Inflammatory macrophage (primary cell): ENCODE measurements around the gene ZNF407.
"Not testable (repeated sequence)": the region's sequence is repeated elsewhere in the genome, so short reads cannot be mapped to it uniquely, and the experiment has no call there.

ENCODE experiments used
- DNase-seq, 2 donors: peaks; one replicate each; pipeline ENCODE4 v3.0.0-alpha.2; 2020 to 2022

The ZNF407 gene

GRCh38 chr18:75076286-75076685 lies 478.6 kb downstream of the ZNF407 start:
- DNase-seq, result no peak

DNA sequence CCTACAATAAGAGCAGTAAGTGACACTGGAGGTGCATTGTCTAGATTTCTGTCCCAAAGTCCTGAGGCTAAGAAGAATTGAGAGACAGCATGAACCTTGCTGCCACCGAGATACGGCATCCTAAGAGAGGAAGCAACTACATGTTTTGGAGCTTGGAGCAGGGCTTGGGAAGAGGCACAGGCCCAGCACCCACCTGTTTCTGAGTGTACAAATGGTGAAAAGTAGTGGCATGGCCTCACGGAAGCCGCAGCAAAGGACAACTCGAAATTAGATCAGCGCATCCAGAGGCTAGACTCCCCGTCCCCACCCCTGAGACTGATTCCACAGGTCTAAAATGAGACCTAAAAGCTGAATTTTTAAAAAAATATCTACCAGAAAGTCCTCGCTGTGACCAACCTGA lies 483.8 kb downstream of the ZNF407 start:
- DNase-seq, result no peak

DNA sequence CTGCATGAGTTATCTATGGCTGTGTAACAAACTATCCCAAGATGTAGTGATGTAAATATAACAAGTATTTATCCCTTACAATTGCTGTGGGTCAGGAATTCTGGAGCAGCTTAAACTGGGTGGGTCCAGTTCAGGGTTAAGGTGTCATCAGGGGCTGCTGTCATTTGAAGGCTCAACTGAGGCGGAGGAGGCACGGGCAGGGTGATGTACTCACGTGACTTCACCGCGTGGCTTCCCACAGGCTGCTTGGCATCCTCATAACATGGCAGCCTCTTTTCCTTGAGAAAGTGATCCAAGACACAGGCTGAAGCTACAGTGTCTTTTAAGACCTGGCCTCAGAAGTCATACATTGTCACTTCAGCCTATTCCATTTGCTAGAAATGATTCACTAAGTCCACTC lies 485.5 kb downstream of the ZNF407 start:
- DNase-seq, result no peak

- no peak for DNase-seq
Measured at GRCh38 chr18:75083761-75084160, 486.1 kb downstream of the ZNF407 start.

DNA sequence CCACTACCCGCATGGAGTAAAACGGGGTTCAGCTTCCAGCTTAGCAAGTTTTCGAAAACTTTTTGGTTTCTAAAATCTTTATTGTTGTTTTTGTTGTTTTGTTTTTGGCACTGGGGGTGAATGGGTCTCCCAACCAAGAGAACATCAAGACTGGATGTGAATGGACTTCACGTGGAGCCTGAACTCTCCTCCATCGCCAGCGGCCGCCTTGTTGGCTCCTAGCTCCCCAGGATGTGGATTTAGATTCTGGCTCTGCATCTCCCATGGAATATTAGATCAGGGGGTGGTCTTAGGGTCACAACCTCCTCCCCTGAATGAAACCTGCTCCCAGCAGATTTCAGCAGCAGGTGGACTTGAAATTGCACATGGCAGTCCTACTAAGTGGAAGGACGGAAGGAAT lies 488.0 kb downstream of the ZNF407 start:
- not testable (repeated sequence) for DNase-seq

DNA sequence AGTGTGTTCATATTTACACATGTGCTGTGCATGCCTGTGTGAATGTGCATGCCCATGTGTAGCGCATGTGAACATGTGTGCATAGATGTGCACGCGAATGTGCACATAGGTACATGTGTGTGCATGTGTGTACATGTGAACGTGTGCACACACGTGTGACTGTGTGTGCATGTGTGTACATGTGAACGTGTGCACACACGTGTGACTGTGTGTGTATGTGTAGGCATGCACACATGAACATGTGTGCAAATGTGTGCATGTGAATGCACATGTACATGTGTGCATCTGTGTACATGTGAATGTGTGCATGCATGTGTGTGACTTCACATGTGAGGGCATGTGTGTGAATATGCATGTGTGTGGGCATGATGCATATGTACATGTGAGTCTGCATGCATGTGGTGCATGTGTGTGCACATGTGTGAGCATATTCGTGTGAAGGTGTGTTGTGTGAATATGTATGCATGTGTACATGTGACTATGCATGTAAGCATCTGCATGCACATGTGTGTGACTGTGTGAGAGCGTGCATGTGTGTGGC lies 488.9 kb downstream of the ZNF407 start:
- no peak for DNase-seq

- no peak for DNase-seq
Measured at GRCh38 chr18:75087119-75088020, 489.7 kb downstream of the ZNF407 start.

- DNase-seq, result no peak
Measured at GRCh38 chr18:75088021-75088506, 490.4 kb downstream of the ZNF407 start.

DNA sequence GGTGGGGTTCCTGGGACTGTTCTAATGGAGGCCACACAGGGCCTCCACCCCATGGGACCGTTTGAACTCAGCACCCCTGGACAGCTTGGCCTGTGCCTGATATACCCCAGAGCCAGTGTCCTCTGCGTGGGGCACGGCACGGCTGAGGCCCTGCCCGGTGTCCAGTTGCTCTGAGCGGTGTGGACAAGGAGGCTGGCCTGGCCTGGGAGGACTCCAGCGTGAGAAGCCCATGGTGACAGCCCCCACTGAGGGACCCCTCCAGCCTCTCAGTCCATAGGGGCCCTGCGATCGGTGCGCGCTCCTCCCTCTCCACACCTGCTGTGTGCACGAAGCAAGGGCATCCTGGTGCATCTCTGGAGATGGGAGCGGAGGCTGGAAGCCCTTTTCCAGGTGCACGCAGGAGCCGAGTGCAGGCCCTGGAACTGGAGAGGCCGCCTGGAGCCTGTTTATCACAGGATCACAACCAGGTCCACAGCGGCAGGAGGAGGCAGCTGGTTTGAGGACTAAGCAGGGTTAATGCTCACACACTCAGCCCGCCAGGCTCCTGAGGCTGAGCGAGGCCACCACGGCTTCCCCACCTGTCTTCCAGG lies 491.0 kb downstream of the ZNF407 start:
- DNase-seq, result no peak

- DNase-seq, result no peak
Measured at GRCh38 chr18:75089748-75090327, 492.2 kb downstream of the ZNF407 start.

DNA sequence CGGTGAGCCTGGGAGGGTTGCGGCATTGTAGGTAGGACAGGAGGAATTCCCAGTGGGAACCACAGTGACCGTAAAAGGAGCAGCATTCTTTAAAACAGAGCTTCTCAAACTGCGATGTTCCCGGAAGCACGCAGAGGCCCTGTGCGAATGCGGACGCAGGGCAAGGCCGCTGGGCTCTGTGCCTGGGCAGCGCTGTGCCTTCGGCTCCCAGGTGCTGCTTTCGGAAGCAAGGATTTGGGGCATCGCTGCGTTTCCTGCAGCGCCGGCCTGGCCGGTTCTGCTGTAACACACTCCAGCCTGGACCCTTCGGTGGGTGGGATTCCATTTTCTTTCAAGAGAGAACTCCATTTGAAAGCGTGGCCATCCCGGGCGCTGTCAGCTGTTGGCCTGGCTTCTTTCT lies 492.7 kb downstream of the ZNF407 start:
- no peak for DNase-seq

DNA sequence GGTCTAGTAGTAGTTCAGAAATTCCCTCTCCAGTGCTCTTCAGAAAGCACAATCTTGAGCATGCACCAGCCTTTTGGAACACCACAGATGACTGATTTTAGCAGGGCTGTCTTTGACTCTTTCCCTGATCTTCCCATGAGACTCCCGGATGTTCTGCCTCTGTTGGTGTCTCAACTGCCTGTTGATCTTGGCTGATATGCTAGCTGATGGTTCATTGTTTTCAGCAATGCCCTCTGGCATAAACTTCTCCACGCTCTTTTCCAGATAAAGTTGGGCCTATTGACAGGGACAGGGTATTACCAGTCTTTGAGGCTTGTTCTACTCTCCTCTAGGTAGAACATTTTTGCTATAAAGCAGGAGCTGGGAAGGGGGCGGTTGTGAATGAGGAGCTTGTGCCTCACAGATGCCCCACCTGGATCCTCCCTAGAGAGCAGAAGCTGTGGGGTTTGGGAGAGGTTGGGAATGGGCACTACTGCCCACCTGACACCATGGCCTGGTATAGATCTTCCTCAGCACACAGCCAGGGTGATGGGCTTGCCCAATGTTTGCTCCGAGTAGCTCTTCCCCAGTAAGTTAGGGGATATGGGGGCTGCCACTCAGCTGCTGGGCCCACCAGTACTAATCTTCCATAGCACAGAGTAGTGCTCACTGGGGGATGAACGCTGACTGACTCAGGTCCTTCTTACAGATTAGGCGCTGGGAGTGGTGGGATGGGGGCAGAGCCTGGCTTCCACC lies 500.0 kb downstream of the ZNF407 start:
- no peak for DNase-seq

GRCh38 chr18:75100832-75101630 lies 503.4 kb downstream of the ZNF407 start:
- DNase-seq, result no peak

- no peak for DNase-seq
Measured at GRCh38 chr18:75101916-75102315, 504.2 kb downstream of the ZNF407 start.

DNA sequence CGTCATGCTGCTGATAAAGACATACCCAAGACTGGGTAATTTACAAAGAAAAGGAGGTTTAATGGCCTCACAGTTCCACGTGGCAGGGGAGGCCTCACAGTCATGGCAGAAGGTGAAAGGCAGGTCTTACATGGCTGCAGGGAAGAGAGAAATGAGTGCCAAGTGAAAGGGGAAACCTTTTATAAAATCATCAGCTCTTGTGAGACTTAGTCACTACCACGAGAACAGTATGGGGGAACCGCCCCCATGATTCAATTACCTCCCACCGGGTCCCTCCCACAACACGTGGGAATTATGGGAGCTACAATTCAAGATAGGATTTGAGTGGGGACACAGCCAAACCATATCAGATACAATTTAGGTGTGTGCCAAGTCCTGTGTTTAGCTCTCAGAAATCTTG lies 506.4 kb downstream of the ZNF407 start:
- DNase-seq, result not testable (repeated sequence)

DNA sequence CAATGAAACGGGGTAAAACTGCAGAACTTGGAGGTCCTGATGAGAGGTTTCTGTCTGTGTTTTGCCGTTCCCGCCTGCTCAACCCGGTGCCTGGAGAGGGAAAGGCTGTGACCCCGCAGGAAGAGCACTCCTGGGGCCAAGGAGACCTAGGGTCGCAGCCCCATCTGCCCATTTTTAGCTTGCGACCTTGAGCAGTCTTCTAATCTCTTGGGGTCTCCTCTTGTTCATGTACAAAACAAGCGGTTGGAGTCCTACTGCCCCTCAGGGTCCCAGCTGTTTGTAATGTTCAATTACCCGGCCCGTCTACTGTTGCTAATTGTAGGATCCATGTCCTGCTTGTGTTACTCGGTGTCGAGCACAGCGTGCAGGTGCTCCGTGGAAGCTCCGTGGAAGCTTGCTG lies 506.8 kb downstream of the ZNF407 start:
- DNase-seq, result no peak

DNA sequence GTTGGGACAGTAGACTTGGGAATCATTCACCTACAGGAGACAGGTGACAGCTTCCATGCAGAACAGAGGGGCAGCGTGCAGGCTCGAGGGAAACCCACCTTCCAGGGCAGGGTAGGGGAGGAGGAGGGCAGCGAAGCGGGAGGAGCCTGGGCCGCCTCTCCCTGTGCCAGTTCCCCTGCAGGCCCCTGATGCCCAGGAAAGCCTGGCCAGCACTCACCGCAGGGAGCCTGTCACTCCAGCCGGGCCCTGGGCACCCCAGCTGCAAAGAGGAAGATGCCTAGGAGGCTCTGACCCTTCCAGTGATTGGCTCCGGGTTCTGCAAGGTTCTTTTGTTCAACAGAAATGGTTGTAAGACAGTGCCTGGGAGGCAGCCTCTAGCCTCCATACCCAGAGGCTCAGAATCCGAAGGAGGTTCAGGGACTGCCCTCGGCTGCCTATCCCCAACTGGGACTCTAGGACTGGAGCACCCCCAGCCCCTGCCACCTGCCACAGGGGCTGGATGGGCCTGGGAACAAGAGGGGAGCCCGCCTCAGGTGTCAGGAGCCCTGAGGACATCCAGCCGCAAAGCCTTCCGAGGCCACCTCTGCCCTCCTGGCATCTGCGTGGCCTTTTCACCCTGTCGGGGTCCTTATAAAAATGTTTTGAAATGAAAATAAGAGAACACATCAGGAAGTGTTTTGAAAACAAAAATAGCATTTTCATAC lies 508.0 kb downstream of the ZNF407 start:
- DNase-seq, result no peak

GRCh38 chr18:75106746-75107145 lies 509.1 kb downstream of the ZNF407 start:
- no peak for DNase-seq

DNA sequence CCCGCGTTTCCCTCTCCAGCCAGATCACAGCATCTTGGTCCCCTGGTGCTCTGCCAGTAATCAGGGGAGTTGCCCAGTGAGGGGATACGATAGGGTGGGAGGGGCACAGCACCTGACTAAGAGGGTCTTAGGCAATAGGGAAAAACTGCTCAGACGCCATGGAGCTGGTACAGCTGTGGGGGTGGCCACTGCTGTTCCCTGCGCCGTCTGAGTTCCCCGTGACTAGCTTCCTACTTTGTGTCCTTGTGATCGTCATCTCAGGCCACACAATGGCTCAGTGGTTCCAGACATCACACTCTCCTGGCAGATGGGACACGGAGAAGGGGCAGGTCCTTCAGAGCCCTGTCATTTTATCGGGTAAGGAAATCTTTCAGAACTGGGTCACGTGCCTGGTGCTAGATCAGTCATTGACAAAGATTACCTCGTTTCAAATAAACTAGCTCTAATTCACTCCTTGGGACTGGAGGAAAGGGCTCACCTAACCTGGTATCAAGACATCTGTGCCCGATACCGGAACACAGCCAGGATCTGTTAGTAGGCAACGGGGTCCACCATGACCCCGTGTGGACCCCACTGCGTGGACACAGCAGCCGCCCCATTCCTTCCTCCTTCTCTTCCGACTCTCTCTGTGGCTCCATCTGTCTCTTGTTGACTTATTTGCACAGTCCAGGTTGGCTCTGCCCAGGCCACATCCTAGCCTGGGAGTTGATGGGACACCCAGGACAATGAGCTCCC lies 509.7 kb downstream of the ZNF407 start:
- DNase-seq, result no peak

GRCh38 chr18:75107931-75108276 lies 510.2 kb downstream of the ZNF407 start:
- DNase-seq, result no peak
